Measurements from ENCODE around the gene FOXO4.

Gene FOXO4

DNA sequence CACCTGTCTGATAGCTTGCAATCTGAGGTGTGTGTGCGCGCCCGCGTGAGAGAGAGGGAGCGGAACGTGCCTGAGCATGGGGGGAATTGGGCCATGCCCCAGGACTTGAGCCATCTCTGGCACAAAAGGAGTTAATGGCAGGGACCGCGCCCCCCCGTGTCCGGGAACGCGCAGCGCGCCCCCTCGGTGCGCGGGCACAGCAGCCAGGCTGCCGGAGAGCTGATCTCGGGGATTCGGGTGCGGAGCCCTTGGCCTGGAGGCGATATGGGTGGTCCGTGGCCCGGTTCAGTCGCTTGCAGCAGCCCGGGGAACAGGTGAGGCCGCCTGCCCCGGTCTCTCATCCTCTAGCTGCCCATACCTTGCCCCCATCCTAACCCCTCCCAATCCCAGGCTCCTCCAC, 49.0 kb downstream of the FOXO4 start, which contains the start of gene NLGN3:
Gene NLGN3 (plus strand): TSS at position 191 of the 400 bp plus-strand sequence. CDS start 2,909 bp downstream, outside the sequence.
- no peak for DNase-seq

DNA sequence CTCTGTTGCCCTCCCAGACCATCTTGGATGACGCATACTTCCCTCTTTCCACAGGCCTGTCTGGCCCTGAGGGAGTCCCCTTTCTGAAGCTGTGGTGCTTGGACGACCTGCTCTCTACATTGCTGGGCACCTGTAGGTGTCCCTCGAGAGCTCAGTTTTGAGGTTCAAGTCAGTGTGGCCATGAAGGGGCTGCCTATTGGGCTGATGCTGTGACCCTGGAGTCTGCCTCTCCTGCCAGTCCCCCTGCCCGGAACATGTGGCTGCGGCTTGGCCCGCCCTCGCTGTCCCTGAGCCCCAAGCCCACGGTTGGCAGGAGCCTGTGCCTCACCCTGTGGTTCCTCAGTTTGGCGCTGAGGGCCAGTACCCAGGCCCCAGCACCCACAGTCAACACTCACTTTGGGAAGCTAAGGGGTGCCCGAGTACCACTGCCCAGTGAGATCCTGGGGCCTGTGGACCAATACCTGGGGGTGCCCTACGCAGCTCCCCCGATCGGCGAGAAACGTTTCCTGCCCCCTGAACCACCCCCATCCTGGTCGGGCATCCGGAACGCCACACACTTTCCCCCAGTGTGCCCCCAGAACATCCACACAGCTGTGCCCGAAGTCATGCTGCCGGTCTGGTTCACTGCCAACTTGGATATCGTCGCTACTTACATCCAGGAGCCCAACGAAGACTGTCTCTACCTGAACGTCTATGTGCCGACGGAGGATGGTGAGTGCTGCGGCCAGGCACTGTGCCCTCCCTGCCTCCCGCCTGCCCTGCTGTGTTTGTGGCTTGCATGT, 52.0 kb downstream of the FOXO4 start:
- DNase-seq, result no peak

DNA sequence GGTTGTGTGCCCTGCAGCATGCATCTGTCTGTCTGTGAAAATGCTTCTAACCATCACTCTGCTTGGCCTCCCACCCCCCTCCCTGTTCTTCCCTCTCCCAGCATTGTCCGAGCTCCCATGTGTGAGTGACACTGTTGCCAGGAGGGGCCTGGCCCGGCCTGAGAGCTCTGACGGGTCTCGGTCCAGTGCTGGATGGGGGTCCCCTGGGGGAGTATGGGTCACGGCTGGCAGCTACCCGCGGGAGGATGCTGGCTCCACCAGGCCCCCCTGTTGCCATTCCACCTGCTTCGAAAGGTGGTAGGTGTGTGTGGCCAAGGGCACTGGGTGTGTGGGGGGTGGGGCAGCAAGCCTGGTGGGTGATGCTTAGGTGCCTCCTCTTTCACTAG, 52.6 kb downstream of the FOXO4 start:
- no peak for DNase-seq

DNA sequence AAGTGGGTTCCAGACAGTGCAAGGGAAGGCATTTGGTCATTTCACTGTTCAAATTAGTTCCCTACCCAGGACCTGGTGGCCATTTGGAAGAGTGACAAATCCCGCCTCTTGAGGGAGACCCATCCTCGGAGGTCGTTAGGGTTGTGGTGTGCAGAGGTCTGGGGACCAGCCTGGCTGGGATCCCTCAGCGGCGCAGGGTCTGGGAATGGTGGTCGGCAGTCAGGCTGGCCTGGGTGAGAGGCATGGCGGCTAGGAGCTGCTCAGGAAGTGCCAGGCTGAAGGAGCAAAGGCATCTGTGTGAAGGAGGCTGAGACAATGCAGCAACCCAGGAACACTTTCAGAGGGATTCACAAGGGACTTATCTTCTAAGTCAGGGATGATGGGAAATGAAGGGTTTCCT, 55.7 kb downstream of the FOXO4 start:
- DNase-seq, result no peak

Measured in activated CD4-positive, alpha-beta T cell treated with anti-CD3 and anti-CD28 coated beads, Interleukin-2, amount 50 U/mL, for 16 hours (primary cell).